Measurements from ENCODE around the gene RHOBTB1. TPM values are rescaled to one million over a fixed set of nuclear protein-coding genes. Genes with fewer than 3 reads are reported as not detected.

Gene RHOBTB1
- polyA plus RNA-seq, 3 donors from 2014 or later: 0.04 to 0.64 TPM; not detected in 1

DNA sequence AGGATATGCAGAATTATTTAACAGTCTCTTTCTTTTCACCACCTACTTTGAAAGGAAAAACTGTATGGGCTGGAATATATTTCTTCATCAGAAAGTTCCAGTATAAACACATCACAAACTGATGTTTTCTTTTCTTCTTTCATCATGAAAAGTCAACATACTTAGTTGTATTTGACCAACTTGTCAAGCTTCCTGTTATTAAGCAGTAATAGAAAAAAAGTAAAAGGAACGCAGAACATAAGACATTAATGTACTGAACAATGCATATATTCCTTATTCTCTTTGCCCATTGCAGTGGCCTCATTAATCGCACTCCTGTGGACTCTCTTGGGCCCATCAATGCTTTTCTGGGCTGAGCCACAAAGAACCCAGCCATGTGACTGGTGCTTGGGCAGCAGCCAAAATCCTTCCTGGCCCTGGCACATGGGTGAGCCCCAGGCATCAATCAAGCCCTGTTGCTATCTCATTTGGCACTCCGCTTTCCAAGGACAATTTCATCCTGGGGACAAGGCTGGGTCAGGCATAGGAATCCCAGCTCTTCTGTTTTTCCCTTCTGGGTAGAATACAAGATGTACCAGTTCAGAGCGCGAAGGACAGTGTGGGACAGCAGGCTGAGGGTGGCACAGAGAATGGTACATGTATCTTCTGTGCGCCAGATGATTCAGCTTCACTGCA lies 42.3 kb downstream of the RHOBTB1 start:
- Mint-ChIP-seq H3K36me3 (no peaks in the 10 kb centered on the region), H3K4me3 (no peak overlapping the region), H3K27ac (no peak overlapping the region), H3K4me1 (no peaks in the 10 kb centered on the region), H3K9me3 (no peaks in the 10 kb centered on the region), H3K27me3 (ENCODE audit: low read depth in 3 of 3) (peaks cover 0 to 3% (median 1%) of the 10 kb centered on the region in 3 donors)
- no peak for DNase-seq

- Mint-ChIP-seq H3K4me3 (no peak overlapping the region), H3K27ac (no peak overlapping the region), H3K9me3 (no peaks in the 10 kb centered on the region), H3K4me1 (no peaks in the 10 kb centered on the region), H3K27me3 (ENCODE audit: low read depth in 3 of 3) (peaks cover 0 to 2% (median 0%) of the 10 kb centered on the region in 3 donors), H3K36me3 (no peaks in the 10 kb centered on the region)
- no peak for DNase-seq
These were observed 44.7 kb downstream of the RHOBTB1 start for GRCh38 chr10:60899266-60899665.

DNA sequence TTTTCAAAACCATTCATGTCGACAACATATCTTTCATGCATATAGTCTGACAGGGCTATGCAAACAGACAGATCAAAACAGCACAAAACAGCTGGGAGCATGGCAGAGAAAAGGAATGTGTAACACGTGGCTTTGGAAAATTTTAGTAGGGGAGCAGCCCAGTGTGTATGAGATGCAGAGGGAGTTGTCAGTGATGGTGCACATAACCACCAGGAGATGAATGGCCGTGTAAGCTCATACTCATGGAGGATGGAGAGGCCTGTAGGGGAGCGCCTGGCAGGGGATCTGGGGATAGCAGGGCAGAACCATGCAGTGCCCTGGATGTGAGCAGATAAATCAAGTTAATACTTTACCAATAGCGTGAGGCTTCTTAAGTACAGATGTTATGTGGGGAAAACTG lies 45.7 kb downstream of the RHOBTB1 start:
- Mint-ChIP-seq H3K9me3 (no peaks in the 10 kb centered on the region), H3K4me1 (no peaks in the 10 kb centered on the region), H3K36me3 (no peaks in the 10 kb centered on the region), H3K27me3 (ENCODE audit: low read depth in 3 of 3) (peaks cover 0 to 4% (median 0%) of the 10 kb centered on the region in 3 donors), H3K27ac (no peak overlapping the region), H3K4me3 (no peak overlapping the region)
- DNase-seq: no peak

- Mint-ChIP-seq H3K27ac (no peak overlapping the region), H3K9me3 (no peaks in the 10 kb centered on the region), H3K4me1 (no peaks in the 10 kb centered on the region), H3K36me3 (no peaks in the 10 kb centered on the region), H3K27me3 (ENCODE audit: low read depth in 3 of 3) (peaks cover 0 to 5% (median 0%) of the 10 kb centered on the region in 3 donors), H3K4me3 (no peak overlapping the region)
- no peak for DNase-seq
These were observed 47.2 kb downstream of the RHOBTB1 start for GRCh38 chr10:60896810-60897209.

DNA sequence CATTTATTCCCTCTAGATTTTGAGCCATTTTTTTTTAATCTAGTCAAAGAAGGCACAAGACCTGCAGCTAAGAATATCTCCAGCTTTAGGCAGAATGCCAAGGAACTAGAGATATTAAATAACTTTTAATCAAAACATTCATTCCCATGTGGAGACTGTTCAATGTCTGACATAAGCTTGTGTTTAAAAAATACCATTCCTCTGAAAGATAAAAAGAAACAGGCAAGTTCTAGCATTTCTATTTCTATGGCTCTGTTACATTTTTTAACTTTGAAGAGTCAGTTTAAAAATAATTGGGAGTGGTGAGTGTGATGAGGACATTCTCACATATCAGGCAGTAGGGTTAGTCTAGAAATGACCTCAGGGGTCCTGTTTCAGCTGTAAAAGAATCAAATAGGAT lies 48.0 kb downstream of the RHOBTB1 start:
- no peak for DNase-seq
- Mint-ChIP-seq H3K27me3 (ENCODE audit: low read depth in 3 of 3) (peaks cover 0 to 5% (median 0%) of the 10 kb centered on the region in 3 donors), H3K36me3 (no peaks in the 10 kb centered on the region), H3K4me3 (no peak overlapping the region), H3K27ac (no peak overlapping the region), H3K9me3 (no peaks in the 10 kb centered on the region), H3K4me1 (no peaks in the 10 kb centered on the region)

DNA sequence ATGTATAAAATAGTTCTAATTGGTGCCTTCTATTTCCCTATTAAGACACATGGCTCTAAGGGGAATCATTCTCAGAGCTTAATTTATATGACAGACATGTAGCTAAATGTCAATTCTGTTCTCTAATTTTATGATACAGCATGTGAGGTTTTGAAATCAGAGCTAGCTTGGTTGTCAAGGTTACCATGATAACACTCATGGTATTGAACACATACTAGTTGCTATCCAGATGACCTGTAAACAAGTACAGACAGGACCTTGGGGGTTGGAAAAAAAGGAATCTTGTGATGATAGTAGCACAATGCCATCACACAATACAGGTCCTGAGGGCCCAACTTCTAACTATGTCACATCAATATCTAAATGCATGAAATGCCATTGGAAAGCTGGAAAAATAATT lies 49.2 kb downstream of the RHOBTB1 start:
- H3K27ac Mint-ChIP-seq: no peak overlapping the region
- no peaks in the 10 kb centered on the region for H3K9me3 Mint-ChIP-seq
- no peaks in the 10 kb centered on the region for H3K4me1 Mint-ChIP-seq
- DNase-seq: no peak
- no peak overlapping the region for H3K4me3 Mint-ChIP-seq
- H3K36me3 Mint-ChIP-seq: no peaks in the 10 kb centered on the region
- H3K27me3 Mint-ChIP-seq (ENCODE audit: low read depth in 3 of 3): peaks cover 0 to 7% (median 0%) of the 10 kb centered on the region in 3 donors

DNA sequence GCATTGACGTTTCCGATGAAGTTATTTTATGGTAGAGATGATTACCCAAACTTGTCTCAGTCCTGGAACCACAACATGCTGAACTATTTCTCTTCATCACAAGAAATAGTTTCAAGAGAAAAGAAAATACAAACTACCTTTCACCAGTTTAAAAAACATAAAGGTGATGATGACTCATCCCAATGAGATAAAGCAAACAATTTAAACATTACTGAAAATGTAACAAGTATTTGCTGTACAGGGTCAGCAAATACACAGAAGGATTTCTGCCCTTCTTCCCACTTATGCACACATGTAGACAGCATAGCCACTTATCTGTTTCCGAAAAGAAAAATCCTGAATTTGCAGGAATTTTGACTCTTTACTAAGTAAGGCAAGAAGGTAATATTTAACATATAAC lies 50.8 kb downstream of the RHOBTB1 start:
- Mint-ChIP-seq H3K9me3 (no peaks in the 10 kb centered on the region), H3K36me3 (no peaks in the 10 kb centered on the region)

DNA sequence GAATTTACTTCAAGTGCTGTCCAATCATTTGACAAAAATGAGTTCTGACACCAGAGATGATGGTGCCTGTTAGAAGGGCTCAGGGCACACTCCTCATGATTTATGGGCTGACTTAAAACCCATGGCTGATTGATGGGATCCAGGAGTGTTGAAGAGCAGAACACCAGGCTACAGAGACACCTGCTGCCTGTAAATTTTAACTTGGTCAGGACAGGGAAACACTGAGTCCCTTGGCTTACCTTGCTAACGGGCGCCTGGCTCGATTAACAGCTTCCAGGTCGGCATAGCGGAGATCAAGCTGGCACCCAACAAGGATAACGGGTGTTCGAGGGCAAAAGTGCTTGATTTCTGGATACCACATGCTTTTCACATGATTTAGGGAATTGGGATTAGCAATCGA lies 51.4 kb downstream of the RHOBTB1 start:
- Mint-ChIP-seq H3K9me3 (no peaks in the 10 kb centered on the region), H3K4me3 (no peak overlapping the region), H3K27me3 (ENCODE audit: low read depth in 3 of 3) (peaks cover 0 to 7% (median 0%) of the 10 kb centered on the region in 3 donors), H3K4me1 (no peaks in the 10 kb centered on the region), H3K27ac (no peak overlapping the region), H3K36me3 (no peaks in the 10 kb centered on the region)
- no peak for DNase-seq

More for the DNA sequence above, 50.8 kb downstream of the RHOBTB1 start:
- Mint-ChIP-seq H3K27me3 (ENCODE audit: low read depth in 3 of 3) (peaks cover 0 to 7% (median 0%) of the 10 kb centered on the region in 3 donors), H3K27ac (no peak overlapping the region), H3K4me3 (no peak overlapping the region), H3K4me1 (no peaks in the 10 kb centered on the region)
- no peak for DNase-seq

DNA sequence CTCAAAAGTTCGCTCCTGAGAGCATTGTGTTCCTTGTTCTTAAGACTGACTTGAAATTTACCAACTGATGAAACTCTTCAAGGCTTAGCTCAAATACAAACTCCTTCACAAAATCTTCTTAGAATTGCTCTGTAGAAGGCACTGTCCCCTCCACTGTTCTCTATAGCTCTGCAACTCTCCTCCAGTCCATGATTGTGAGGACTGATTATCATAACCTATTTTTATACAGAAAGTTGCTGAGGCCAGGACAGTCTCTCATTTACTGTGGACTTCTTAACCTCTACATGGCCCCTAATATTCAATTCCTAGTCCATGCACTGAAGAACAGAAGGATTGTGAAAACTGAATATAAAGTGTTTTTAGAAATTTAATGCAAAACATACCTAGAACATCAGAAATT lies 53.2 kb downstream of the RHOBTB1 start:
- H3K27me3 Mint-ChIP-seq (ENCODE audit: low read depth in 3 of 3): peaks cover 0 to 5% (median 0%) of the 10 kb centered on the region in 3 donors
- no peaks in the 10 kb centered on the region for H3K4me1 Mint-ChIP-seq
- no peaks in the 10 kb centered on the region for H3K9me3 Mint-ChIP-seq
- no peak overlapping the region for H3K4me3 Mint-ChIP-seq
- H3K36me3 Mint-ChIP-seq: no peaks in the 10 kb centered on the region
- no peak overlapping the region for H3K27ac Mint-ChIP-seq
- no peak for DNase-seq

GRCh38 chr10:60883187-60883586 lies 60.8 kb downstream of the RHOBTB1 start:
- no peaks in the 10 kb centered on the region for H3K36me3 Mint-ChIP-seq
- DNase-seq: no peak
- H3K27ac Mint-ChIP-seq: no peak overlapping the region
- no peak overlapping the region for H3K4me3 Mint-ChIP-seq
- peaks cover 0 to 3% (median 1%) of the 10 kb centered on the region in 3 donors for H3K27me3 Mint-ChIP-seq (ENCODE audit: low read depth in 3 of 3)
- no peaks in the 10 kb centered on the region for H3K9me3 Mint-ChIP-seq
- H3K4me1 Mint-ChIP-seq: no peaks in the 10 kb centered on the region

- Mint-ChIP-seq H3K27me3 (ENCODE audit: low read depth in 3 of 3) (peaks cover 0 to 4% (median 3%) of the 10 kb centered on the region in 3 donors), H3K27ac (no peak overlapping the region), H3K9me3 (no peaks in the 10 kb centered on the region), H3K4me1 (no peaks in the 10 kb centered on the region), H3K36me3 (no peaks in the 10 kb centered on the region), H3K4me3 (no peak overlapping the region)
- no peak for DNase-seq
These were observed 65.8 kb downstream of the RHOBTB1 start for GRCh38 chr10:60878224-60878623.

DNA sequence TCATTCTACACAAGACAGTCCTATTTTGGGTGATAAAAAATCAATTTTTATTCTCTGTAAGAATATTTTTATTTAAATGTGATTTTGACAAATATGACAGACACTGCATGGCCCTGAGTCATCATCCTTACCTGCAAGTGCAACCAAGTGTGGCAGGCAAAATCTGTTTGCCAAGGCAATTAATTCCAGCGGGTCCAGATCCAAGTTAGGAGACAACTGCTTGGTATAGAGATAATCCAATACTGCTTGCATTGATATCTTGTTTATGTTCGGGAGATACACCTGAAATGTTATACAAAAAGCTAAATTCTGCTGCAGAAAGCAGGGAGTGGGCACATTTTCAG lies 66.2 kb downstream of the RHOBTB1 start:
- no peak overlapping the region for H3K27ac Mint-ChIP-seq
- H3K4me1 Mint-ChIP-seq: no peaks in the 10 kb centered on the region
- no peaks in the 10 kb centered on the region for H3K9me3 Mint-ChIP-seq
- no peaks in the 10 kb centered on the region for H3K36me3 Mint-ChIP-seq
- DNase-seq: no peak
- H3K4me3 Mint-ChIP-seq: no peak overlapping the region
- H3K27me3 Mint-ChIP-seq (ENCODE audit: low read depth in 3 of 3): peaks cover 0 to 4% (median 3%) of the 10 kb centered on the region in 3 donors

- Mint-ChIP-seq H3K27ac (no peak overlapping the region), H3K27me3 (ENCODE audit: low read depth in 3 of 3) (peaks cover 0 to 4% (median 3%) of the 10 kb centered on the region in 3 donors), H3K9me3 (no peaks in the 10 kb centered on the region)
These were observed 66.8 kb downstream of the RHOBTB1 start for GRCh38 chr10:60877061-60877776.

GRCh38 chr10:60873758-60874157 lies 70.2 kb downstream of the RHOBTB1 start:
- Mint-ChIP-seq H3K9me3 (peaks cover 0 to 2% (median 0%) of the 10 kb centered on the region in 6 donors), H3K27me3 (ENCODE audit: low read depth in 3 of 3) (peaks cover 0 to 4% (median 0%) of the 10 kb centered on the region in 3 donors), H3K4me3 (no peak overlapping the region), H3K4me1 (no peaks in the 10 kb centered on the region), H3K27ac (no peak overlapping the region), H3K36me3 (no peaks in the 10 kb centered on the region)
- DNase-seq: no peak

More at GRCh38 chr10:60877061-60877776, 66.8 kb downstream of the RHOBTB1 start:
- no peak overlapping the region for H3K4me3 Mint-ChIP-seq
- no peaks in the 10 kb centered on the region for H3K36me3 Mint-ChIP-seq
- no peaks in the 10 kb centered on the region for H3K4me1 Mint-ChIP-seq
- DNase-seq: no peak
